Trophoblast cell (in vitro differentiated cells and primary cell): ENCODE data around the gene HPCAL4.

ENCODE experiments used
- DNase-seq, 2 donors: peaks; one replicate each; pipeline ENCODE4 v3.0.0-alpha.2; 2016
- H2AFZ ChIP-seq: 2 replicates; pipeline ENCODE4 v1.6.1; 2013; ENCODE audit warnings: low read length, moderate library complexity, mild to moderate bottlenecking; ENCODE audit not compliant: insufficient read depth, poor library complexity
- H2AK5ac ChIP-seq: 2 replicates; pipeline ENCODE4 v1.6.1; 2013; ENCODE audit warnings: mild to moderate bottlenecking, low read length
- H2BK120ac ChIP-seq: 2 replicates; pipeline ENCODE4 v1.6.1; 2013; ENCODE audit warnings: low read length, mild to moderate bottlenecking, moderate library complexity; ENCODE audit not compliant: insufficient read depth, poor library complexity
- H2BK12ac ChIP-seq: 2 replicates; pipeline ENCODE4 v1.6.1; 2013; ENCODE audit warnings: mild to moderate bottlenecking, low read length, moderate library complexity
- H2BK5ac ChIP-seq: 2 replicates; pipeline ENCODE4 v1.6.1; 2013; ENCODE audit warnings: low read length, low read depth, moderate library complexity, mild to moderate bottlenecking; ENCODE audit not compliant: poor library complexity
- H3K14ac ChIP-seq: 2 replicates; pipeline ENCODE4 v1.6.1; 2013; ENCODE audit warnings: mild to moderate bottlenecking, low read length
- H3K18ac ChIP-seq: 2 replicates; pipeline ENCODE4 v1.6.1; 2013; ENCODE audit warnings: mild to moderate bottlenecking, low read length
- H3K23ac ChIP-seq: 2 replicates; pipeline ENCODE4 v1.6.1; 2013; ENCODE audit warnings: low read length
- H3K27ac ChIP-seq: 2 replicates; pipeline ENCODE4 v1.5.1; 2013; ENCODE audit warnings: low read depth, mild to moderate bottlenecking, inconsistent platforms, low read length, moderate library complexity
- H3K27me3 ChIP-seq: 2 replicates; pipeline ENCODE4 v1.6.1; 2013; ENCODE audit warnings: inconsistent platforms, mild to moderate bottlenecking, low read length, moderate library complexity; ENCODE audit not compliant: insufficient read depth
- H3K36me3 ChIP-seq, 2 experiments: 1 replicate in 1 of 2; 2 replicates in 1 of 2; pipeline ENCODE4 v1.6.1; 2013; ENCODE audit warnings: low read length in 2 of 2, mild to moderate bottlenecking in 2 of 2, moderate library complexity in 1 of 2; ENCODE audit not compliant: insufficient read depth in 2 of 2, control insufficient read depth in 1 of 2
- H3K4ac ChIP-seq: 2 replicates; pipeline ENCODE4 v1.6.1; 2013; ENCODE audit warnings: low read depth, mild to moderate bottlenecking, low read length, moderate library complexity
- H3K4me1 ChIP-seq, 2 experiments: 1 replicate in 1 of 2; 2 replicates in 1 of 2; pipeline ENCODE4 v1.6.1; 2013; ENCODE audit warnings: low read length in 2 of 2, mild to moderate bottlenecking in 2 of 2, moderate library complexity in 1 of 2; ENCODE audit not compliant: insufficient read depth in 2 of 2, control insufficient read depth in 1 of 2
- H3K4me2 ChIP-seq: 2 replicates; pipeline ENCODE4 v1.6.1; 2013; ENCODE audit warnings: inconsistent platforms, mild to moderate bottlenecking, low read length, moderate library complexity
- H3K4me3 ChIP-seq: 2 replicates; pipeline ENCODE4 v1.5.1; 2013; ENCODE audit warnings: mild to moderate bottlenecking, low read depth, low read length, inconsistent platforms
- H3K79me1 ChIP-seq: one replicate; pipeline ENCODE4 v1.6.1; 2013; ENCODE audit warnings: low read length
- H3K79me2 ChIP-seq: 2 replicates; pipeline ENCODE4 v1.6.1; 2013; ENCODE audit warnings: low read length, mild to moderate bottlenecking; ENCODE audit not compliant: control insufficient read depth, insufficient read depth, poor library complexity
- H3K9ac ChIP-seq: 2 replicates; pipeline ENCODE4 v1.6.1; 2013; ENCODE audit warnings: mild to moderate bottlenecking, low read length
- H3K9me3 ChIP-seq: 2 replicates; pipeline ENCODE4 v1.6.1; 2013; ENCODE audit warnings: low read depth, mild to moderate bottlenecking, control low read depth, inconsistent platforms, low read length; ENCODE audit not compliant: insufficient read depth
- H4K12ac ChIP-seq: 2 replicates; pipeline ENCODE4 v1.6.1; 2013; ENCODE audit warnings: low read depth, mild to moderate bottlenecking, low read length, moderate library complexity
- H4K8ac ChIP-seq: 2 replicates; pipeline ENCODE4 v1.6.1; 2013; ENCODE audit warnings: low read depth, mild to moderate bottlenecking, low read length, moderate library complexity
- H4K91ac ChIP-seq: one replicate; pipeline ENCODE4 v1.6.1; 2013; ENCODE audit warnings: low read depth, mild to moderate bottlenecking, low read length, moderate library complexity
- WGBS: extraction: QIAGEN DNeasy Blood & Tissue Kit; methylation state at CpG from one replicate; pipeline ENCODE4 v1.1.7; 2013; ENCODE audit warnings: missing lambda C conversion rate; ENCODE audit not compliant: insufficient read length, insufficient coverage; ENCODE audit errors: extremely low coverage; 5-methylcytosine and 5-hydroxymethylcytosine counted together

HPCAL4 gene

GRCh38 chr1:39647247-39647646 lies 44.0 kb downstream of the HPCAL4 start:
- WGBS = no CpG with 5 or more reads among the region's 3 CpGs
- no peak for DNase-seq
- H3K4me3 ChIP-seq = no peak overlapping the region
- H2BK120ac ChIP-seq = no peak overlapping the region
- H2BK12ac ChIP-seq = no peak overlapping the region
- no peak overlapping the region for H3K14ac ChIP-seq
- H3K79me1 ChIP-seq = no peaks in the 10 kb centered on the region
- H3K4me1 ChIP-seq = peaks cover 6 to 8% of the 10 kb centered on the region in 2 experiments
- H3K79me2 ChIP-seq = no peaks in the 10 kb centered on the region
- H3K36me3 ChIP-seq = no peaks in the 10 kb centered on the region
- no peak overlapping the region for H2AK5ac ChIP-seq
- H3K23ac ChIP-seq = no peak overlapping the region
- H3K4ac ChIP-seq = no peak overlapping the region
- H2BK5ac ChIP-seq = no peak overlapping the region
- no peak overlapping the region for H2AFZ ChIP-seq
- H4K12ac ChIP-seq = no peak overlapping the region
- H3K27ac ChIP-seq = no peak overlapping the region
- no peaks in the 10 kb centered on the region for H3K27me3 ChIP-seq
- H3K18ac ChIP-seq = no peak overlapping the region
- H3K9me3 ChIP-seq = no peaks in the 10 kb centered on the region
- H4K8ac ChIP-seq = no peak overlapping the region
- H3K9ac ChIP-seq = no peak overlapping the region
- H4K91ac ChIP-seq = no peak overlapping the region
- H3K4me2 ChIP-seq = no peak overlapping the region

GRCh38 chr1:39646232-39647081 lies 44.8 kb downstream of the HPCAL4 start:
- Histone ChIP-seq H3K23ac (no peak overlapping the region), H4K12ac (no peak overlapping the region), H3K4ac (no peak overlapping the region), H2AK5ac (no peak overlapping the region), H2BK5ac (no peak overlapping the region), H4K91ac (no peak overlapping the region), H3K79me2 (no peaks in the 10 kb centered on the region), H3K18ac (no peak overlapping the region), H3K4me2 (peak overlapping the region; percentile 24), H3K9me3 (no peaks in the 10 kb centered on the region), H2BK12ac (no peak overlapping the region), H3K36me3 (no peaks in the 10 kb centered on the region), H2AFZ (no peak overlapping the region), H3K4me1 (peaks cover 6 to 8% of the 10 kb centered on the region in 2 experiments), H3K79me1 (no peaks in the 10 kb centered on the region), H3K27ac (no peak overlapping the region), H3K9ac (no peak overlapping the region), H3K27me3 (no peaks in the 10 kb centered on the region), H3K14ac (no peak overlapping the region), H4K8ac (no peak overlapping the region), H2BK120ac (no peak overlapping the region), H3K4me3 (no peak overlapping the region)
- DNase-seq = peak; percentile 73 to 76
- WGBS = no CpG with 5 or more reads among the region's 12 CpGs

- Histone ChIP-seq H4K91ac (no peak overlapping the region), H3K18ac (no peak overlapping the region), H3K36me3 (no peaks in the 10 kb centered on the region), H2BK120ac (no peak overlapping the region), H3K9me3 (no peaks in the 10 kb centered on the region), H2BK12ac (no peak overlapping the region), H3K4me2 (no peak overlapping the region), H3K27ac (no peak overlapping the region), H3K79me2 (no peaks in the 10 kb centered on the region), H3K14ac (no peak overlapping the region), H3K27me3 (peaks cover under 1% of the 10 kb centered on the region), H2AFZ (no peak overlapping the region), H2AK5ac (no peak overlapping the region), H4K12ac (no peak overlapping the region), H3K4ac (no peak overlapping the region), H3K4me1 (peaks cover 6 to 8% of the 10 kb centered on the region in 2 experiments), H4K8ac (no peak overlapping the region), H3K9ac (no peak overlapping the region), H3K79me1 (no peaks in the 10 kb centered on the region), H3K4me3 (no peak overlapping the region), H3K23ac (no peak overlapping the region), H2BK5ac (no peak overlapping the region)
- no CpG with 5 or more reads among the region's 3 CpGs for WGBS
- no peak for DNase-seq
Observed at GRCh38 chr1:39645411-39646043, 45.7 kb downstream of the HPCAL4 start.

GRCh38 chr1:39643705-39644104 lies 47.5 kb downstream of the HPCAL4 start:
- Histone ChIP-seq H3K23ac (no peak overlapping the region), H2BK120ac (no peak overlapping the region), H2AFZ (no peak overlapping the region), H3K14ac (no peak overlapping the region), H3K9me3 (peaks cover 4% of the 10 kb centered on the region), H3K9ac (no peak overlapping the region), H3K4ac (no peak overlapping the region), H2BK12ac (no peak overlapping the region), H4K12ac (no peak overlapping the region), H3K4me3 (no peak overlapping the region), H4K8ac (no peak overlapping the region), H3K4me1 (peaks cover 9 to 11% of the 10 kb centered on the region in 2 experiments), H4K91ac (no peak overlapping the region), H3K4me2 (no peak overlapping the region), H3K36me3 (no peaks in the 10 kb centered on the region), H3K27me3 (peaks cover 17% of the 10 kb centered on the region), H3K79me1 (no peaks in the 10 kb centered on the region), H3K18ac (no peak overlapping the region), H3K79me2 (no peaks in the 10 kb centered on the region), H2AK5ac (no peak overlapping the region), H2BK5ac (no peak overlapping the region), H3K27ac (no peak overlapping the region)
- no peak for DNase-seq
- WGBS = no CpG with 5 or more reads among the region's 3 CpGs
